IMR-90 (cell line): Measurements from ENCODE around the gene SHROOM1. TPM values are rescaled to one million over a fixed set of nuclear protein-coding genes. Genes with fewer than 3 reads are reported as not detected.

Experiments
- ATAC-seq: fragments of 200-7000 bp; cut with Tn5 transposase; 2 replicates; pipeline ENCODE4 v1.9.1; 2020; ENCODE audit warnings: low read depth, mild to moderate bottlenecking, moderate library complexity
- BruUV-seq: library from RNA; stranded (reverse); fragments of 400-500 nt; replicated peaks from 2 replicates; lab custom pipeline; 2021; lab: Mats Ljungman, UMichigan
- CTCF ChIA-PET: fragments of 300-600 bp; formaldehyde crosslinking; extraction: SDS; loops from one replicate; lab custom pipeline; 2021; ENCODE audit warnings: antibody characterized with exemption; lab: Yijun Ruan, JAX
- POLR2A ChIA-PET: fragments of 300-600 bp; sonication (Branson Sonifier 250); formaldehyde crosslinking; loops from one replicate; lab custom pipeline; 2022; ENCODE audit warnings: antibody characterized with exemption; ENCODE audit not compliant: unreplicated experiment; lab: Charles Lee
- DNase-seq: peaks from one replicate; pipeline ENCODE4 v3.0.0; 2013
- H2AFZ ChIP-seq: replicated peaks from 2 replicates; pipeline ENCODE3; 2013; ENCODE audit warnings: low read length, mild to moderate bottlenecking; ENCODE audit not compliant: poor library complexity
- H2AK5ac ChIP-seq: 2 replicates; pipeline ENCODE4 v1.6.1; 2013; ENCODE audit warnings: low read depth, low read length, inconsistent platforms
- H2AK9ac ChIP-seq: replicated peaks from 2 replicates; pipeline ENCODE3; 2013; ENCODE audit warnings: mild to moderate bottlenecking, low read depth, low read length, moderate library complexity; ENCODE audit not compliant: poor library complexity
- H2BK120ac ChIP-seq: 2 replicates; pipeline ENCODE4 v1.6.1; 2013; ENCODE audit warnings: low read depth, low read length, inconsistent platforms
- H2BK15ac ChIP-seq: 3 replicates; pipeline ENCODE4 v1.6.1; 2013; ENCODE audit warnings: low read depth, low read length, inconsistent platforms
- H2BK20ac ChIP-seq: 2 replicates; pipeline ENCODE4 v1.6.1; 2013; ENCODE audit warnings: low read depth, mild to moderate bottlenecking, inconsistent platforms, low read length, moderate library complexity
- H2BK5ac ChIP-seq: 2 replicates; pipeline ENCODE4 v1.6.1; 2013; ENCODE audit warnings: mild to moderate bottlenecking, low read depth, low read length, inconsistent platforms; ENCODE audit not compliant: poor library complexity, severe bottlenecking
- H3K14ac ChIP-seq: replicated peaks from 2 replicates; pipeline ENCODE4 v1.6.1; 2013; ENCODE audit warnings: low read depth, low read length, inconsistent platforms
- H3K18ac ChIP-seq: 2 replicates; pipeline ENCODE4 v1.6.1; 2013; ENCODE audit warnings: low read depth, low read length, control low read depth
- H3K23ac ChIP-seq: 2 replicates; pipeline ENCODE4 v1.6.1; 2013; ENCODE audit warnings: low read depth, low read length, inconsistent platforms
- H3K27ac ChIP-seq: 2 replicates; pipeline ENCODE4 v1.5.1; 2013; ENCODE audit warnings: mild to moderate bottlenecking, control low read depth, low read length; ENCODE audit not compliant: insufficient read depth
- H3K27me3 ChIP-seq: 2 replicates; pipeline ENCODE4 v1.6.1; 2013; ENCODE audit warnings: low read length; ENCODE audit not compliant: control insufficient read depth, insufficient read depth
- H3K36me3 ChIP-seq: 2 replicates; pipeline ENCODE4 v1.6.1; 2013; ENCODE audit warnings: low read length, mixed read lengths; ENCODE audit not compliant: control insufficient read depth, insufficient read depth
- H3K4ac ChIP-seq: 2 replicates; pipeline ENCODE4 v1.6.1; 2013; ENCODE audit warnings: low read depth, low read length, inconsistent platforms
- H3K4me1 ChIP-seq: 2 replicates; pipeline ENCODE4 v1.6.1; 2013; ENCODE audit warnings: low read length, mixed read lengths; ENCODE audit not compliant: control insufficient read depth, insufficient read depth
- H3K4me2 ChIP-seq: 2 replicates; pipeline ENCODE4 v1.6.1; 2013; ENCODE audit warnings: low read depth, mild to moderate bottlenecking, control low read depth, low read length, moderate library complexity
- H3K4me3 ChIP-seq: 2 replicates; pipeline ENCODE4 v1.5.1; 2013; ENCODE audit warnings: low read depth, mild to moderate bottlenecking, control low read depth, low read length, moderate library complexity; ENCODE audit not compliant: insufficient read depth
- H3K56ac ChIP-seq: 2 replicates; pipeline ENCODE4 v1.6.1; 2013; ENCODE audit warnings: low read length, inconsistent platforms; ENCODE audit not compliant: insufficient read depth; ENCODE audit errors: extremely low read depth
- H3K79me1 ChIP-seq, 2 experiments: 2 replicates each; pipeline ENCODE4 v1.6.1; 2013; ENCODE audit warnings: low read length in 2 of 2, inconsistent platforms in 1 of 2, low read depth in 1 of 2
- H3K9ac ChIP-seq: 2 replicates; pipeline ENCODE4 v1.6.1; 2013; ENCODE audit warnings: low read depth, low read length, control low read depth
- H3K9me1 ChIP-seq: 2 replicates; pipeline ENCODE4 v1.6.1; 2013; ENCODE audit warnings: low read length, inconsistent platforms; ENCODE audit not compliant: insufficient read depth
- H3K9me3 ChIP-seq: 2 replicates; pipeline ENCODE4 v1.6.1; 2013; ENCODE audit warnings: low read length; ENCODE audit not compliant: control insufficient read depth, insufficient read depth
- H4K20me1 ChIP-seq: 2 replicates; pipeline ENCODE4 v1.6.1; 2013; ENCODE audit warnings: low read length, inconsistent platforms; ENCODE audit not compliant: insufficient read depth
- H4K5ac ChIP-seq: 2 replicates; pipeline ENCODE4 v1.6.1; 2013; ENCODE audit warnings: mild to moderate bottlenecking, low read depth, low read length, control low read depth
- H4K8ac ChIP-seq, 2 experiments: 2 replicates each; pipeline ENCODE4 v1.6.1; 2013; ENCODE audit warnings: low read depth in 2 of 2, low read length in 2 of 2, control low read depth in 1 of 2, inconsistent platforms in 1 of 2
- H4K91ac ChIP-seq: 2 replicates; pipeline ENCODE4 v1.6.1; 2013; ENCODE audit warnings: low read depth, low read length, inconsistent platforms; ENCODE audit not compliant: insufficient read depth
- BHLHE40 ChIP-seq: fragments of 150-350 bp; IDR thresholded peaks from 2 replicates; pipeline ENCODE4 v1.6.1; 2016; ENCODE audit warnings: mild to moderate bottlenecking, low read depth, low read length
- CEBPB ChIP-seq: IDR thresholded peaks from 2 replicates; pipeline ENCODE4 v1.6.1; 2012; ENCODE audit warnings: low read depth, low read length, improper control_type of control experiment
- CHD1 ChIP-seq: IDR thresholded peaks from 2 replicates; pipeline ENCODE4 v1.6.1; 2012; ENCODE audit warnings: low read depth, low read length, improper control_type of control experiment
- FOS ChIP-seq: fragments of 150-350 bp; IDR thresholded peaks from 2 replicates; pipeline ENCODE4 v1.6.1; 2016; ENCODE audit warnings: low read depth, low read length
- MAFK ChIP-seq: IDR thresholded peaks from 2 replicates; pipeline ENCODE4 v1.6.1; 2012; ENCODE audit warnings: low read depth, low read length, improper control_type of control experiment
- MAZ ChIP-seq: IDR thresholded peaks from 2 replicates; pipeline ENCODE4 v1.6.1; 2012; ENCODE audit warnings: low read depth, mild to moderate bottlenecking, low read length, improper control_type of control experiment, moderate library complexity, borderline replicate concordance
- MXI1 ChIP-seq: IDR thresholded peaks from 2 replicates; pipeline ENCODE4 v1.6.1; 2012; ENCODE audit warnings: low read depth, mild to moderate bottlenecking, low read length, moderate library complexity, borderline replicate concordance
- NFE2L2 ChIP-seq: fragments of 150-350 bp; IDR thresholded peaks from 2 replicates; pipeline ENCODE4 v1.6.1; 2016; ENCODE audit warnings: low read depth, mild to moderate bottlenecking, low read length
- POLR2A ChIP-seq: IDR thresholded peaks from 2 replicates; pipeline ENCODE4 v1.6.1; 2012; ENCODE audit warnings: mild to moderate bottlenecking, low read depth, low read length
- RAD21 ChIP-seq: IDR thresholded peaks from 2 replicates; pipeline ENCODE4 v1.6.1; 2012; ENCODE audit warnings: low read length, improper control_type of control experiment
- RCOR1 ChIP-seq: IDR thresholded peaks from 2 replicates; pipeline ENCODE4 v1.6.1; 2012; ENCODE audit warnings: mild to moderate bottlenecking, low read length, improper control_type of control experiment; ENCODE audit not compliant: insufficient replicate concordance
- RFX5 ChIP-seq: IDR thresholded peaks from 2 replicates; pipeline ENCODE4 v1.8.0; 2012; ENCODE audit warnings: low read depth, mild to moderate bottlenecking, low read length, moderate library complexity
- SMC3 ChIP-seq: fragments of 150-350 bp; IDR thresholded peaks from 2 replicates; pipeline ENCODE4 v1.6.1; 2016; ENCODE audit warnings: low read depth, mild to moderate bottlenecking, antibody characterized with exemption, low read length, moderate library complexity
- WGBS, 2 experiments: methylation state at CpG; one replicate each; pipeline versions ENCODE4 v1.1.5 to v1.1.7; 2013; ENCODE audit warnings: missing lambda C conversion rate in 2 of 2; ENCODE audit not compliant: insufficient read length in 1 of 2; ENCODE audit errors: extremely low coverage in 2 of 2; 5-methylcytosine and 5-hydroxymethylcytosine counted together
- dilution Hi-C: fragments of 300-500 bp; cut with HindIII; formaldehyde crosslinking; loops from one replicate; pipeline ENCODE4 v1.14.3; 2018; ENCODE audit warnings: low sequenced_read_pairs; ENCODE audit not compliant: unreplicated experiment
- in situ Hi-C: fragments of 300-500 bp; cut with MboI; formaldehyde crosslinking; loops from 3 replicates; pipeline ENCODE4 v1.14.3; 2019; ENCODE audit warnings: low sequenced_read_pairs, inconsistent platforms, mixed read lengths
- intact Hi-C: fragments of 100-400 bp; cut with micrococcal nuclease; formaldehyde crosslinking; loops from 2 replicates; pipeline ENCODE4 v1.10.0; 2022
- polyA plus RNA-seq, 3 experiments: library from polyadenylated mRNA; depleted of rRNA; stranded (reverse); fragments of >200 nt; gene quantifications; 2 replicates each; pipeline ENCODE4 v1.2.3, GENCODE V29; 2012; ENCODE audit warnings: low replicate concordance in 1 of 3
- total RNA-seq: library from RNA; depleted of rRNA; stranded (reverse); fragments of >200 nt; gene quantifications from 2 replicates; pipeline ENCODE4 v1.2.3, GENCODE V29; 2012
- TF ChIP-seq, protein P1 (sequence below): fragments of 150-350 bp; IDR thresholded peaks from 2 replicates; pipeline ENCODE4 v1.6.1; 2017; ENCODE audit warnings: mild to moderate bottlenecking, antibody characterized with exemption, low read length, low read depth
- TF ChIP-seq, protein P2 (sequence below): conservative IDR thresholded peaks from 2 replicates; pipeline ENCODE4 v1.5.1; 2012; ENCODE audit warnings: mild to moderate bottlenecking, low read depth, low read length, improper control_type of control experiment
- TF ChIP-seq, protein P3 (sequence below): fragments of 150-350 bp; IDR thresholded peaks from 2 replicates; pipeline ENCODE4 v1.6.1; 2016; ENCODE audit warnings: low read depth, mild to moderate bottlenecking, low read length, moderate library complexity, borderline replicate concordance

SHROOM1 gene
- total and polyA plus RNA-seq, 2 of the 4 experiments (the other 2 are of a cell fraction), result 1.4 to 6.3 TPM

DNA sequence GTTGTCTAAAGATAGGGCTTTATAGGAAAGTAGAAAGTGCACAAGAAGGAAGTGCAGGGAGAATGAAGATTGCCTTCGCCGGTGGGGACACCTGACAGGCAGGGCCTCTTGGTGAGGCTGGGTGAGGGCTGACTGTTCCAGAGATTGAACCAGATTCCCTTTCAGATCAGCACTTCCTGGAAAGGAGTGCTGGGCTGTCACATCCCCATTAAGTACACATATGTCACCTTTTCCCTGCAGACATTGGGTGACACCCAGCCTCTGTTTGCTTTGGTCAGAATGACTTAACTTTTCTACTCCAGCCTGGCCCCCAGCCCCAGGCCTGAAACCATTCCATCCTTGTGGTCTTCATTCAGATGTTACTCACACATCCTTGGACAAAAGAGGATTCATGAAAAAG lies 7.4 kb upstream of the SHROOM1 start:
- WGBS, 2 experiments, result no CpG with 5 or more reads among the region's 2 CpGs

More for the DNA sequence above, 7.4 kb upstream of the SHROOM1 start:
- Histone ChIP-seq H3K18ac (no peak overlapping the region), H3K14ac (no peak overlapping the region), H3K4ac (no peak overlapping the region), H4K8ac (no peak overlapping the region), H2AFZ (peak overlapping the region; percentile 38), H3K4me2 (no peak overlapping the region), H3K9me1 (peaks cover 7% of the 10 kb centered on the region), H2BK120ac (no peak overlapping the region), H3K9me3 (no peaks in the 10 kb centered on the region), H3K9ac (no peak overlapping the region), H4K5ac (no peak overlapping the region), H2BK5ac (no peak overlapping the region), H2BK15ac (no peak overlapping the region), H2AK5ac (0 out of 2 replicates have a peak overlapping the region, but pooled peaks have one; percentile 9), H3K4me3 (no peak overlapping the region), H3K4me1 (peaks cover 19% of the 10 kb centered on the region), H2BK20ac (no peak overlapping the region), H2AK9ac (no peak overlapping the region), H4K91ac (no peak overlapping the region), H3K56ac (no peak overlapping the region), H3K27ac (no peak overlapping the region), H3K36me3 (no peaks in the 10 kb centered on the region), H4K20me1 (no peaks in the 10 kb centered on the region), H3K27me3 (no peaks in the 10 kb centered on the region), H3K79me1 (no peaks in the 10 kb centered on the region), H3K23ac (no peak overlapping the region)
- intact Hi-C loops (no loop called here), in situ Hi-C loops (no loop called here), dilution Hi-C loops (no loop called here)
- BruUV-seq, result no TSS peak
- DNase-seq (no peak), ATAC-seq (no peak)
- TF ChIP-seq, protein P1, sequence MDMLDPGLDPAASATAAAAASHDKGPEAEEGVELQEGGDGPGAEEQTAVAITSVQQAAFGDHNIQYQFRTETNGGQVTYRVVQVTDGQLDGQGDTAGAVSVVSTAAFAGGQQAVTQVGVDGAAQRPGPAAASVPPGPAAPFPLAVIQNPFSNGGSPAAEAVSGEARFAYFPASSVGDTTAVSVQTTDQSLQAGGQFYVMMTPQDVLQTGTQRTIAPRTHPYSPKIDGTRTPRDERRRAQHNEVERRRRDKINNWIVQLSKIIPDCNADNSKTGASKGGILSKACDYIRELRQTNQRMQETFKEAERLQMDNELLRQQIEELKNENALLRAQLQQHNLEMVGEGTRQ, result no peak
- TF ChIP-seq RCOR1, result no peak
- no peak for TF ChIP-seq BHLHE40
- TF ChIP-seq, protein P2, sequence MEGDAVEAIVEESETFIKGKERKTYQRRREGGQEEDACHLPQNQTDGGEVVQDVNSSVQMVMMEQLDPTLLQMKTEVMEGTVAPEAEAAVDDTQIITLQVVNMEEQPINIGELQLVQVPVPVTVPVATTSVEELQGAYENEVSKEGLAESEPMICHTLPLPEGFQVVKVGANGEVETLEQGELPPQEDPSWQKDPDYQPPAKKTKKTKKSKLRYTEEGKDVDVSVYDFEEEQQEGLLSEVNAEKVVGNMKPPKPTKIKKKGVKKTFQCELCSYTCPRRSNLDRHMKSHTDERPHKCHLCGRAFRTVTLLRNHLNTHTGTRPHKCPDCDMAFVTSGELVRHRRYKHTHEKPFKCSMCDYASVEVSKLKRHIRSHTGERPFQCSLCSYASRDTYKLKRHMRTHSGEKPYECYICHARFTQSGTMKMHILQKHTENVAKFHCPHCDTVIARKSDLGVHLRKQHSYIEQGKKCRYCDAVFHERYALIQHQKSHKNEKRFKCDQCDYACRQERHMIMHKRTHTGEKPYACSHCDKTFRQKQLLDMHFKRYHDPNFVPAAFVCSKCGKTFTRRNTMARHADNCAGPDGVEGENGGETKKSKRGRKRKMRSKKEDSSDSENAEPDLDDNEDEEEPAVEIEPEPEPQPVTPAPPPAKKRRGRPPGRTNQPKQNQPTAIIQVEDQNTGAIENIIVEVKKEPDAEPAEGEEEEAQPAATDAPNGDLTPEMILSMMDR, result no peak
- TF ChIP-seq CHD1, result no peak
- TF ChIP-seq MAZ, result no peak
- TF ChIP-seq FOS, result no peak
- no peak for TF ChIP-seq RFX5
- no peak for TF ChIP-seq POLR2A
- TF ChIP-seq, protein P3, sequence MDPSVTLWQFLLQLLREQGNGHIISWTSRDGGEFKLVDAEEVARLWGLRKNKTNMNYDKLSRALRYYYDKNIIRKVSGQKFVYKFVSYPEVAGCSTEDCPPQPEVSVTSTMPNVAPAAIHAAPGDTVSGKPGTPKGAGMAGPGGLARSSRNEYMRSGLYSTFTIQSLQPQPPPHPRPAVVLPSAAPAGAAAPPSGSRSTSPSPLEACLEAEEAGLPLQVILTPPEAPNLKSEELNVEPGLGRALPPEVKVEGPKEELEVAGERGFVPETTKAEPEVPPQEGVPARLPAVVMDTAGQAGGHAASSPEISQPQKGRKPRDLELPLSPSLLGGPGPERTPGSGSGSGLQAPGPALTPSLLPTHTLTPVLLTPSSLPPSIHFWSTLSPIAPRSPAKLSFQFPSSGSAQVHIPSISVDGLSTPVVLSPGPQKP, result no peak
- no peak for TF ChIP-seq MXI1
- TF ChIP-seq MAFK, result no peak
- TF ChIP-seq RAD21, result no peak
- no peak for TF ChIP-seq CEBPB
- TF ChIP-seq NFE2L2, result no peak
- no peak for TF ChIP-seq SMC3
- CTCF ChIA-PET, result interaction anchor here (0.8 kb wide), 1 partner anchor 155 kb away, joined by 4 read pairs; no protein-coding TSS in a partner anchor
- POLR2A ChIA-PET, result no interaction called here
